NCI-H748 treated with DMSO at 0.1 percent for 48 hours (cell line): ENCODE data around the gene MYPOP.
A peak's percentile ranks its signal among the peaks of the same experiment; 100 is the strongest.
"Not testable (repeated sequence)": the region's sequence is repeated elsewhere in the genome, so short reads cannot be mapped to it uniquely, and the experiment has no call there.

Source experiments
- DNase-seq: peaks from one replicate; lab custom pipeline; 2025; lab: John Stamatoyannopoulos, UW

The MYPOP gene

GRCh38 chr19:45906221-45906620 lies 3.8 kb upstream of the MYPOP start:
- no peak for DNase-seq

- no peak for DNase-seq
These were observed 2.6 kb upstream of the MYPOP start for GRCh38 chr19:45905011-45905410.

GRCh38 chr19:45902651-45903625 lies 525 bp upstream of the MYPOP start:
- DNase-seq = peak; percentile 98

GRCh38 chr19:45901432-45901911 lies 941 bp downstream of the MYPOP start:
- DNase-seq = peak; percentile 38

- DNase-seq = no peak
These were observed 1.5 kb downstream of the MYPOP start for GRCh38 chr19:45900738-45901431.

DNA sequence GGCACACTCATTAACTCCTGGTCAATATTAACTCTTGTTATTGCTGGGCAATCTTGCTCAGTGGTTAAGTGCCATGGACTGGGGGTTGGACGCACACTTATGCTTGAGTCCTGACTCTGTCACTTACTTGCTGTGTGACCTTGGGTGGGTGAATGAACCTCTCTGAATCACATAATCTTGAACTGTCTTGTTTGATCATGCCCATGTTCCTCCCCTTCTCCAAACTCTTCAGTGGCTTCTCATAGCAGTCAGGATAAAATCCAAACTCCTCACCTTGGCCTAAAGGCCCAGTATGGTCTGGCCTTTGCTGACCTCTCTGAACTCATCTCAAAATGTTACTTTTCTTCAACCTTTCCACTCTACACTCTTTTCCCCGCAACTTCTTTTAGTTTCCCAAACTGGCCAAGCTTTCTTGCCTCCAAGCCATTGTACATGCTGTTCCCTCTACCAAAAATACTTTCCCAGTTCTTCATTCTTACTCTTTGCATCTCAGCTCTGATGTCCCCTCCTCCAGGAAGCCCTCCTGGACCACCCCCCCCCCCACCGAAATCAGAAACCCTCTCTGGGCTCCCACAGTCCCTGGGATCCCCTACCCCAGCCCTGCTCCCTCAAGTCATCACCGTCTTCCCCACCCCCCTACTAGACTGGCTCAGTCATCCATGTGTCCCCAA lies 2.4 kb downstream of the MYPOP start:
- DNase-seq = no peak

DNA sequence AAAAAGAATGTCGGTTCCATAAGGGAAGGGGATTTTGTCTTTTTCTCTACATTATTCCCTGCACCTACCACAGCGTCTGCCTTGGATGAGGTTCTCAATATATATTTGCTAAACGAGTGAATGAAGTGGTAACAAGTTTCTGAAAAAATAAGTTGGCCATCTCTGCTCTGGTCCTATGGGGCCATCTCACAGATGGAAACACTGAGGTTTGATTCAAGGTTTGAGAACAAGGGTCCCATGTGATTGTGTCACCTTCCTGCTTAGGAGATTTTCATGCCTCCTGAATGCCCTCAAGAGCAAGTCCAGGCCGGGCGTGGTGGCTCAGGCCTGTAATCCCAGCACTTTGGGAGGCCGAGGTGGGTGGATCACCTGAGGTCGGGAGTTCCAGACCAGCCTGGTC lies 3.2 kb downstream of the MYPOP start:
- DNase-seq = no peak

GRCh38 chr19:45897261-45897812 lies 5.1 kb downstream of the MYPOP start:
- no peak for DNase-seq

GRCh38 chr19:45895983-45896599 lies 6.3 kb downstream of the MYPOP start:
- DNase-seq = not testable (repeated sequence)

- DNase-seq = no peak
These were observed 6.9 kb downstream of the MYPOP start for GRCh38 chr19:45895519-45895972.

DNA sequence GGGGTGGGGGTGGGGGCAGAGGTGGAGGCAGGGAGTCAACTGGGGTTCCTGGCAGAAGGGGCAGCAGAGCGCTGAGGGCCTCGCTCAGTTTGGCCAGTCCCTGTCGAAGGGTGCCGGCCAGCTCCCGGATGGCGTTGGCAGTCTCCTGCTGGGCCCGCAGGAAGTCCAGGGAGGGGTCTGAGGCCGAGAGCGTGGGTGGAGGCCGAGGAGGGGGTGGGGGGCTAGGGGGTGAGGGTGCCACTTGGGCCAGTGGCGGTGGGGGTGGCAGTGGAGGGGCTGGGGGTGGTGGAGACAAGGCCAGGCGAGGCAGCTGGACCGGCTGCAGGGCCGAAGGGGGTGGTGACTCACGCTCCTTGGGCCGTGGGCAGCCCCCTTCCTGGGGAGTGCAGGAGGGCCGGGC lies 11.5 kb downstream of the MYPOP start:
- no peak for DNase-seq

DNA sequence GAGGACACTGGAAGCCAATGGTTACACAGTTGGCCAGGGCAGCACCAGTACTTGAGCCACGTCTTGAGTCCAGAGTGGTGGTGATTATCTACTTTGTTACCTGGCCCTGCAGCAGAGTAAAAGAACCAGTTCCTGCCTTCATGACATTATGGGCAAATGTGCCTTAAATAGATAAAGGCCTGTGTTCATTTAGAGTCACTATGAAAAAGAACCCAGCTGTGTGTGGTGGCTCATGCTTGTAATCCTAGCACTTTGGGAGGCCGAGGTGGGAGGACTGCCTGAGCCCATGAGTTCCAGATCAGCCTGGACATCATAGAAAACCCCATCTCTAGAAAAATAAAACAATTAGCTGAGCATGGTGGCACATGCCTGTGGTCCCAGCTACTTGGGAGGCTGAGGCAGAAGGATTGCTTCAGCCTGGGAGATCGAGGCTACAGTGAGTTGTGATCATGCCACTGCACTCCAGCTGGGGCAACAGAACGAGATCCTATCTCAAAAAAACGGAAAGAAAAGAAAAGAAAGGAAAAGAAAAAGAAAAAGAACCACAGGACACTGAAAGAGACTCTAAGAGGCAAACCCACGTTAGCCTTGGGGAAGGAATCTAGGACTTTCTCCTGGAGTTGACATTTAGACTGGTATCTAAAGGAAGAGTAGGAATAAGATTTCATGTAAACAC lies 13.1 kb downstream of the MYPOP start:
- no peak for DNase-seq

GRCh38 chr19:45887200-45887710 lies 15.2 kb downstream of the MYPOP start:
- no peak for DNase-seq

DNA sequence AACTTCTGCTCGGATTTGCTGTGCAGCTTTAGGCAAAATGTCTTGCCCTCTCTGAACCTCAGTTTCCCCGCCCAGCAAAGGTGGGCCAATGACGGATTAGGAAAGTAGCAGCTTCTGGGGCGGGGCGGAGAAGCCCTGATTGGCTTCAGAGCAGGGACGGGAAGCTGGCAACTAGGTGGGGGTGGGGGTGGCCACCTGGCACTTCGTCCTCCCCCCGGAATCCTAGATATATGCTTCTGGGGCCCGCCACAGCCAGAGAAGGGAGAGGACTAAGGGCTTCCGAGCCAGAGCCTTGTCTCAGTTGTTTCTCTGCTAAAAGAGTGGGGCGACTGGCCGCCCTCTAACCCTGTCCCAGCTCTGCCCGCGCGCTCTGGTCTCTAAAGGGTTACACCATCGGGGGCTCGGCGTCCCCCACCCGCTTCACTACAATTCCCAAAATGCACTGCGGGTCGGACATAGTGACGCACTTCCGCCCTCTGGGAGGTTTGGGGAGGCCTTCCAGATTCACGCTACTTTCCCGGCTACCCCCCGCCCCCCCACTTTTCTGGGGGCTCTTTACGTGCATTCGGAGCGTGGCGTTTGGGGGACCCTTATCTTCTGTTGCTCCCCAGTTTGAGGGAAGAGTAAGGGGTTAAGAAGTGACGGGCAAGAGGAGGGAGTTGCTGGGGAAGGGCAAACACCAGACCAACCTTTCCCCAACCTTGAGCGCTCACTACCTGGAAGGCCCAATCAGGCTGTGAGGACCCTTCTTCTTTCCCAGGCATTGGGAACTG lies 15.8 kb downstream of the MYPOP start:
- peak; percentile 85 for DNase-seq

DNA sequence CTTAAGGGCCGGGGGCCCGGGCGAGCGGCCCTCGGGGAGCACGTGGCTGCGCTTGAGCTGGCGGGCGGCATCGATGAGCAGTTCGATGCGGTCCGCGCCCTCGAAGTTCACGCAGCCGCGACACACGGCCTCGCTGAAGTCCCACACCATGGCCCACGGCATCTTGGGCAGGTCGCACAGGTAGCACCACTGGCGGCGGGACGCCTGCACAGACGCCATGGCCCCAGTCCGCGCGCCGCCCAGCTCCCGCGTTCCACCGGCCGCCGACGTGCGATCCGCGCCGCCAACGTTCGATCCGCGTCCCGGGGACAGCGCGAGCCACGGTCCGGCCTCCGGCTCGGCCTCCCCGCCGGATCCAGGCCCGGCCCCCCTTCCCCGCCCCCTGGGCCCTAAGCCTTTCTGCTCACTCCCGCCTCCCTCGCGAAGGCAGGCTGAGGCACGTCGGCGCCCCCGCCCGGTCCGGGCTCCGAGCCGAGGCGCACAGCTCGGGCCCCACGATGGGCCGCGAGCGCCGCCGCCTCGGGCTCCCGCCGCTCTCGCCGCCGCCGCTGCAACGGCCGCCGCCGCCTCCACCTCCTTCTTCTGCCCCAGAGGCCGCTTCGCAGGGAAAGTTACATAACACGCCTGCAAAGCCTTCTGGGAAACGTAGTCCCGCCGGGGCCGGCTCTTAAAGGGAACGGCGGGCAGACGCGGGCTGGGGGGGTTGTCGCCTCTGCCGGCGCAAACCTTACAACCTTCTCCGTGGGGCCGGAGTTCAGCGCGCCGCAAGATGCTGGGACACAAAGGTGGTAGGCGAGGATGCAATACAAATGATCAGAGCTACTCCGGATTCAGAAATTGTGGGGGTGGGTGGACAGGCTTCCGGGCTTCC lies 16.6 kb downstream of the MYPOP start, which contains the start of gene IRF2BP1:
Gene IRF2BP1, minus strand, starts transcription at position 586 of the 871 bp plus-strand sequence. Its CDS starts 367 bp downstream, at position 219.
- DNase-seq = peak; percentile 94

- DNase-seq = no peak
These were observed 17.5 kb downstream of the MYPOP start for GRCh38 chr19:45884682-45885555.

- DNase-seq = no peak
These were observed 18.3 kb downstream of the MYPOP start for GRCh38 chr19:45883881-45884681.
